MM.1S (cell line): ENCODE measurements around the gene CAMK1G.

Experiments used
- DNase-seq: peaks from one replicate; pipeline ENCODE4 v3.0.0-alpha.2; 2015
- H2AFZ ChIP-seq: fragments of 300-600 bp; sonication (generic); 2 replicates; pipeline ENCODE4 v1.6.0; 2016; ENCODE audit warnings: antibody characterized with exemption, low read length
- H3F3A ChIP-seq: fragments of 300-600 bp; sonication (generic); 2 replicates; pipeline ENCODE4 v1.6.1; 2016; ENCODE audit warnings: mild to moderate bottlenecking, antibody characterized with exemption, low read length, moderate library complexity, mixed read lengths; ENCODE audit not compliant: insufficient read depth
- H3K27ac ChIP-seq: fragments of 300-600 bp; sonication (generic); 2 replicates; pipeline ENCODE4 v1.5.1; 2016; ENCODE audit warnings: mild to moderate bottlenecking, low read length
- H3K27me3 ChIP-seq: fragments of 300-600 bp; sonication (generic); replicated peaks from 2 replicates; pipeline ENCODE4 v1.6.0; 2016; ENCODE audit warnings: low read length; ENCODE audit not compliant: insufficient read depth
- H3K36me3 ChIP-seq: fragments of 300-600 bp; sonication (generic); replicated peaks from 2 replicates; pipeline ENCODE4 v1.6.1; 2016; ENCODE audit warnings: mild to moderate bottlenecking, low read length, mixed read lengths; ENCODE audit not compliant: insufficient read depth
- H3K4me1 ChIP-seq: fragments of 300-600 bp; sonication (generic); 2 replicates; pipeline ENCODE4 v1.6.1; 2016; ENCODE audit warnings: low read length, mixed read lengths
- H3K4me2 ChIP-seq: fragments of 300-600 bp; sonication (generic); 2 replicates; pipeline ENCODE4 v1.6.0; 2016; ENCODE audit warnings: low read depth, low read length
- H3K4me3 ChIP-seq: fragments of 300-600 bp; sonication (generic); 2 replicates; pipeline ENCODE4 v1.5.1; 2016; ENCODE audit warnings: low read length, mixed read lengths
- H3K79me2 ChIP-seq: fragments of 300-600 bp; sonication (generic); 2 replicates; pipeline ENCODE4 v1.6.1; 2016; ENCODE audit warnings: mixed run types, low read length, mixed read lengths
- H3K9ac ChIP-seq: fragments of 300-600 bp; sonication (generic); 2 replicates; pipeline ENCODE4 v1.6.1; 2016; ENCODE audit warnings: low read length, mixed read lengths
- H3K9me2 ChIP-seq: fragments of 300-600 bp; sonication (generic); replicated peaks from 2 replicates; pipeline ENCODE4 v1.6.1; 2016; ENCODE audit warnings: mild to moderate bottlenecking, low read length, mixed read lengths; ENCODE audit not compliant: insufficient read depth
- H3K9me3 ChIP-seq: fragments of 300-600 bp; sonication (generic); replicated peaks from 2 replicates; pipeline ENCODE4 v1.6.1; 2016; ENCODE audit warnings: mild to moderate bottlenecking, low read length, mixed read lengths; ENCODE audit not compliant: insufficient read depth
- H4K20me1 ChIP-seq: fragments of 300-600 bp; sonication (generic); 2 replicates; pipeline ENCODE4 v1.6.1; 2016; ENCODE audit warnings: mild to moderate bottlenecking, low read length, moderate library complexity, mixed read lengths; ENCODE audit not compliant: insufficient read depth
- CTCF ChIP-seq: fragments of 300-600 bp; sonication (generic); IDR thresholded peaks from 2 replicates; pipeline ENCODE4 v1.5.1; 2016; ENCODE audit warnings: antibody characterized with exemption, low read length, mixed read lengths
- EZH2 ChIP-seq: fragments of 300-600 bp; sonication (generic); optimal IDR thresholded peaks from 2 replicates; pipeline ENCODE3; 2017; ENCODE audit warnings: low read depth, mild to moderate bottlenecking, antibody characterized with exemption, low read length, mixed read lengths
- EZH2phosphoT487 ChIP-seq: fragments of 300-600 bp; sonication (generic); IDR thresholded peaks from 2 replicates; pipeline ENCODE4 v1.6.1; 2018; ENCODE audit warnings: antibody characterized with exemption, low read length

Gene CAMK1G

GRCh38 chr1:209587789-209588188 is 4.3 kb downstream of the CAMK1G start:
- Histone ChIP-seq H3K9me3 (no peaks in the 10 kb centered on the region), H3K27ac (no peak overlapping the region), H3K4me2 (no peak overlapping the region), H3K9me2 (no peaks in the 10 kb centered on the region), H3K9ac (no peak overlapping the region), H3K79me2 (no peaks in the 10 kb centered on the region), H3K4me3 (no peak overlapping the region), H2AFZ (no peak overlapping the region), H3F3A (no peaks in the 10 kb centered on the region), H3K4me1 (no peaks in the 10 kb centered on the region), H3K27me3 (no peaks in the 10 kb centered on the region), H3K36me3 (no peaks in the 10 kb centered on the region), H4K20me1 (no peaks in the 10 kb centered on the region)
- no peak for DNase-seq
- TF ChIP-seq EZH2phosphoT487 (no peak), CTCF (no peak), EZH2 (no peak)

DNA sequence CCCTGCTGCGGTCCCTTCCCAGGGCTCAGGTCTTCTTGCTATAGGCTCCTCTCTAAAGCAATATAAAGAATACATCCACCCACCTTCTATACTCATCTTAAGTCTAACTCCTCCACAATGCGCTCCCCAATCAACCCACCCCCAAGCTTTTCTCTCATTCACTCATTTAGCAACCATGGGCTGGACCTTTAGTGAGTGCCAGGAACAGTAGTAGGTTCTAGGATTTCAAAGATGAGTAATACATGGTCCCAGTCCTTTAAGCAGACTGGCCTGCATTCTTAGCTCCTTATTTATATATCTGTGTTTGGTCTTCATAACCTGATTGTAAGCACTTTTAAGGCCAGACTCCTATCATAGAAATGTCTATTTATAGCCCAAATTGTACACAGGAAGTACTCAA is 5.9 kb downstream of the CAMK1G start:
- no peak overlapping the region for H3K4me3 ChIP-seq
- H4K20me1 ChIP-seq, result no peaks in the 10 kb centered on the region
- H3K9me2 ChIP-seq, result no peaks in the 10 kb centered on the region
- no peaks in the 10 kb centered on the region for H3K27me3 ChIP-seq
- H2AFZ ChIP-seq, result no peak overlapping the region
- H3K27ac ChIP-seq, result no peak overlapping the region
- H3K9me3 ChIP-seq, result no peaks in the 10 kb centered on the region
- H3K4me2 ChIP-seq, result no peak overlapping the region
- H3K9ac ChIP-seq, result no peak overlapping the region
- no peaks in the 10 kb centered on the region for H3F3A ChIP-seq
- DNase-seq, result no peak
- H3K36me3 ChIP-seq, result no peaks in the 10 kb centered on the region
- H3K79me2 ChIP-seq, result no peaks in the 10 kb centered on the region
- H3K4me1 ChIP-seq, result no peaks in the 10 kb centered on the region
- TF ChIP-seq EZH2phosphoT487 (no peak), EZH2 (no peak), CTCF (no peak)

DNA sequence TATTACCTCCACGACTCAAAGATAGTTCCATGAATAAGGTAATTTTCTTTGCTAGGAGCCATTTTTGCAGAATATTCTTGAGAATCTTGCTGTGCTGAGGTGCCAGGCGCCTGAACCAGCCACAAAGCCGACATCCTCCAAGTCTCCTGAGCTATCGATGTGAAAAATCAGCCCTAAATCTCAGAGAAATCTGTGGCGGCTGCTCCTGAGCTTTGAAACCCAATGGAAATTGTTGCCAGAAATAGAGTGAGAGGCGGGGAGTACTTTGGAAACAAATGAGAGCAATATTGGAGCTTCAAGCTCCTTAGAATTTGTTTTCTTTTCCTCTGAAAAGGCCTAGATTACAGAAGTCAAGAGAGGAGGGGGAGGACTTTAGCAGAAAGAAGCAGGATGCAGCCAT is 6.3 kb downstream of the CAMK1G start:
- Histone ChIP-seq H3K27ac (no peak overlapping the region), H3K9me2 (no peaks in the 10 kb centered on the region), H3K4me1 (no peaks in the 10 kb centered on the region), H2AFZ (no peak overlapping the region), H3K9ac (no peak overlapping the region), H3K27me3 (no peaks in the 10 kb centered on the region), H3K9me3 (no peaks in the 10 kb centered on the region), H3F3A (no peaks in the 10 kb centered on the region), H3K79me2 (no peaks in the 10 kb centered on the region), H4K20me1 (no peaks in the 10 kb centered on the region), H3K4me2 (no peak overlapping the region), H3K36me3 (no peaks in the 10 kb centered on the region), H3K4me3 (no peak overlapping the region)
- TF ChIP-seq EZH2, result no peak
- TF ChIP-seq CTCF, result no peak
- no peak for TF ChIP-seq EZH2phosphoT487
- no peak for DNase-seq

GRCh38 chr1:209590405-209590804 is 6.9 kb downstream of the CAMK1G start:
- no peaks in the 10 kb centered on the region for H3K36me3 ChIP-seq
- H3K27ac ChIP-seq, result no peak overlapping the region
- H3K4me3 ChIP-seq, result no peak overlapping the region
- no peaks in the 10 kb centered on the region for H3K79me2 ChIP-seq
- TF ChIP-seq CTCF, result no peak
- TF ChIP-seq EZH2phosphoT487, result no peak
- no peak for TF ChIP-seq EZH2
- no peaks in the 10 kb centered on the region for H4K20me1 ChIP-seq
- no peak overlapping the region for H3K4me2 ChIP-seq
- no peaks in the 10 kb centered on the region for H3K9me3 ChIP-seq
- H3K9me2 ChIP-seq, result no peaks in the 10 kb centered on the region
- H3K27me3 ChIP-seq, result no peaks in the 10 kb centered on the region
- no peak overlapping the region for H3K9ac ChIP-seq
- H3K4me1 ChIP-seq, result no peaks in the 10 kb centered on the region
- H2AFZ ChIP-seq, result no peak overlapping the region
- DNase-seq, result no peak
- H3F3A ChIP-seq, result no peaks in the 10 kb centered on the region
